Heart right ventricle (tissue), 16 donors: ENCODE data around the gene SMTNL1. TPM values are rescaled to one million over a fixed set of nuclear protein-coding genes. Genes with fewer than 3 reads are reported as not detected.
A peak's percentile ranks its signal among the peaks of the same experiment; 100 is the strongest.
"Not testable (repeated sequence)": the region's sequence is repeated elsewhere in the genome, so short reads cannot be mapped to it uniquely, and the experiment has no call there.

Experiments used
- ATAC-seq, 8 donors: fragments of 200-7000 bp; cut with Tn5 transposase; one replicate each; pipeline ENCODE4 v1.9.1; 2020; ENCODE audit warnings: mild to moderate bottlenecking in 8 of 8, moderate library complexity in 8 of 8, moderate number of reproducible peaks in 1 of 8
- DNase-seq, 2 donors: peaks; one replicate each; pipeline ENCODE4 v3.0.0-alpha.2; 2020
- H3K27ac ChIP-seq, 10 donors: fragments of 200-600 bp; sonication (generic) in 2 of 10; one replicate each; pipeline versions ENCODE4 v1.5.0 to v1.8.0; 2020 to 2022; ENCODE audit warnings: mild to moderate bottlenecking in 3 of 10
- H3K27me3 ChIP-seq, 7 donors: fragments of 200-600 bp; one replicate each; pipeline ENCODE4 v1.8.0; 2021 to 2022; ENCODE audit warnings: mild to moderate bottlenecking in 2 of 7
- H3K36me3 ChIP-seq, 9 donors: fragments of 200-600 bp; sonication (generic) in 1 of 9; one replicate each; pipeline versions ENCODE4 v1.5.0 to v1.8.0; 2020 to 2022; ENCODE audit warnings: mild to moderate bottlenecking in 2 of 9
- H3K4me1 ChIP-seq, 9 donors: fragments of 200-600 bp; sonication (generic) in 1 of 9; one replicate each; pipeline versions ENCODE4 v1.5.0 to v1.8.0; 2020 to 2022; ENCODE audit warnings: mild to moderate bottlenecking in 4 of 9
- H3K4me3 ChIP-seq, 10 donors: fragments of 200-600 bp; sonication (generic) in 2 of 10; one replicate each; pipeline versions ENCODE4 v1.5.0 to v1.8.0; 2020 to 2022; ENCODE audit warnings: mild to moderate bottlenecking in 7 of 10, moderate library complexity in 2 of 10
- H3K9me3 ChIP-seq, 11 donors: fragments of 200-600 bp in 10 of 11; sonication (generic) in 2 of 11; one replicate each; pipeline versions ENCODE4 v1.5.0 to v1.8.0; 2013 to 2022; ENCODE audit warnings: mild to moderate bottlenecking in 2 of 11, control low read depth in 1 of 11, moderate library complexity in 1 of 11
- WGBS, 2 donors: extraction: QIAGEN DNeasy Blood & Tissue Kit; methylation state at CpG; one replicate each; pipeline ENCODE4 v1.1.7; 2013; ENCODE audit warnings: inconsistent platforms in 1 of 2; 5-methylcytosine and 5-hydroxymethylcytosine counted together
- intact Hi-C, 10 donors: fragments of 100-400 bp; cut with DNase I; formaldehyde crosslinking; loops; one replicate each; pipeline versions ENCODE4 v1.11.1 to v1.14.2; 2022
- polyA plus RNA-seq, 2 donors: library from polyadenylated mRNA; stranded (reverse); fragments of 200-250 nt; gene quantifications; one replicate each; pipeline ENCODE4 v1.2.3, GENCODE V29; 2013
- total RNA-seq, 10 donors: library from RNA; stranded (reverse); fragmentation: NEBNext Ultra II Directional in 3 of 10; extraction: Animal tissue kit (Norgen Biotek cat#: 25700) in 3 of 10; gene quantifications; one replicate each; pipeline versions ENCODE4 v1.2.1 to v1.2.4, GENCODE V29; 2021 to 2023
- TF ChIP-seq, protein P1 (sequence below), 9 donors: fragments of 200-600 bp; sonication (generic) in 2 of 9; IDR thresholded peaks; one replicate each; pipeline versions ENCODE4 v1.5.0 to v1.8.0; 2021 to 2022; ENCODE audit warnings: antibody characterized with exemption in 9 of 9, mild to moderate bottlenecking in 5 of 9, moderate library complexity in 1 of 9
- donor health status: Arrhythmogenic right ventricular cardiomyopathy.
- donor health status: ischemic (EF 13 %, LVEDD 7.1; RV severe dilation, severe dysfunction).
- donor health status: healthy with polysubstance abuse.
- donor health status: DM: no; HTN: yes; CAD: no.
- donor health status: DM: no; HTN: no; CAD: no.
- donor health status: ischemic (EF 25% LVEDD 6.9; RV normal size, moderate dysfunction).
- donor health status: ischemic (EF 25% LVEDD 5.7; RV mildly dilated, moderate dysfunction).
- donor health status: healthy.
- donor health status: DM: yes; HTN: yes; CAD: no.
- donor health status: Ischemic cardiomyopathy.
- donor health status: ischemic (EF 35%, LVEDD 5.7; RV mildly dilated, moderate dysfunction).
- donor health status: nonischemic (EF 11% LVEDD 7.7; RV severe dilation, severe dysfunction).
- donor health status: DM: yes; HTN: yes; CAD: no.
- donor health status: PGD.
- donor health status: ischemic (EF 29% LVEDD 5.4; RV normal size, mild dysfunction).
- donor health status: nonischemic (EF 23%, LVEDD 6.1; RV moderate dilation, normal function).

Gene SMTNL1
- total and polyA plus RNA-seq, 12 donors: not detected

- WGBS, 2 donors: 0 to 1% methylated on average over 49 of the region's 49 CpGs
Observed at GRCh38 chr11:57530596-57531507, 6.5 kb upstream of the SMTNL1 start, which contains the start of gene TIMM10. TSS of gene TIMM10 (minus strand) at chr11:57530754. CDS start at chr11:57530189, 565 bp downstream.

GRCh38 chr11:57534449-57534848 is 2.9 kb upstream of the SMTNL1 start:
- not testable (repeated sequence) for DNase-seq, H3K36me3 ChIP-seq, H3K9me3 ChIP-seq, H3K27ac ChIP-seq, H3K27me3 ChIP-seq, ATAC-seq, H3K4me3 ChIP-seq
- 93 to 95% methylated on average over 7 of the region's 7 CpGs for WGBS, 2 donors
- peaks cover 0 to 17% (median 13%) of the 10 kb centered on the region in 9 donors for H3K4me1 ChIP-seq
- intact Hi-C loops: loop anchor here in 1 of 10 donors (5.0 kb wide), 1 partner anchor 187 kb away; no protein-coding TSS in a partner anchor

More at GRCh38 chr11:57530596-57531507, 6.5 kb upstream of the SMTNL1 start, which contains the start of gene TIMM10:
- intact Hi-C loops: loop anchor here in 2 of 10 donors (2.0 to 5.0 kb wide), 2 partner anchors 74 to 184 kb away; no protein-coding TSS in a partner anchor
- H3K4me3 ChIP-seq: peak within 1 kb of the TSS; percentile 51 to 90 (median 74)
- peaks cover 0 to 23% (median 13%) of the 10 kb centered on the region in 9 donors for H3K4me1 ChIP-seq
- DNase-seq (peak; percentile 93 to 95), ATAC-seq (peak; percentile 97 to 99 (median 98))
- peak within 1 kb of the TSS in 9 of 10 donors; percentile 30 to 86 (median 76) for H3K27ac ChIP-seq
- TF ChIP-seq, protein P1, sequence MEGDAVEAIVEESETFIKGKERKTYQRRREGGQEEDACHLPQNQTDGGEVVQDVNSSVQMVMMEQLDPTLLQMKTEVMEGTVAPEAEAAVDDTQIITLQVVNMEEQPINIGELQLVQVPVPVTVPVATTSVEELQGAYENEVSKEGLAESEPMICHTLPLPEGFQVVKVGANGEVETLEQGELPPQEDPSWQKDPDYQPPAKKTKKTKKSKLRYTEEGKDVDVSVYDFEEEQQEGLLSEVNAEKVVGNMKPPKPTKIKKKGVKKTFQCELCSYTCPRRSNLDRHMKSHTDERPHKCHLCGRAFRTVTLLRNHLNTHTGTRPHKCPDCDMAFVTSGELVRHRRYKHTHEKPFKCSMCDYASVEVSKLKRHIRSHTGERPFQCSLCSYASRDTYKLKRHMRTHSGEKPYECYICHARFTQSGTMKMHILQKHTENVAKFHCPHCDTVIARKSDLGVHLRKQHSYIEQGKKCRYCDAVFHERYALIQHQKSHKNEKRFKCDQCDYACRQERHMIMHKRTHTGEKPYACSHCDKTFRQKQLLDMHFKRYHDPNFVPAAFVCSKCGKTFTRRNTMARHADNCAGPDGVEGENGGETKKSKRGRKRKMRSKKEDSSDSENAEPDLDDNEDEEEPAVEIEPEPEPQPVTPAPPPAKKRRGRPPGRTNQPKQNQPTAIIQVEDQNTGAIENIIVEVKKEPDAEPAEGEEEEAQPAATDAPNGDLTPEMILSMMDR (IDR thresholded peaks at IDR 0.05): no peak
- H3K9me3 ChIP-seq: no peaks in the 10 kb centered on the region
- no peaks in the 10 kb centered on the region for H3K27me3 ChIP-seq
- peaks cover 0 to 20% (median 11%) of the 10 kb centered on the region in 9 donors for H3K36me3 ChIP-seq

DNA sequence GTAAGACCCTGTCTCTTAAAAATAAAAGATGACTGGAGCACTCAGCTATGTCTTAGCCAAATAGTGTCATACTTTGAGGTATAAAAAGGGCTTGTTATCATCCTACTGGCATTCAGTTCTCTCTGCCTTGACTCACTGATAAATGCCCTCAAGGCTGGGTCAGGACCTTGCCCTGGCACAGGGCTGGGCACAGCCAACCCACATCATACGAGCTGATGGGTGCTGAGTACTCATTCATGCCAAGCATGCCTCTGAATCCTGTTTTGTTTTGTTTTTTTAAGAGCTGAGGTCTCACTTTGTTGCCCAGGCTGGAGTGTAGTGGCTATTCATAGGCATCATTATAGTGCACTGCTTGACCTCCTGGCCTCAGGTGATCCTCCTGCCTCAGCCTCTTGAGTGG is 1.9 kb downstream of the SMTNL1 start:
- Histone ChIP-seq H3K9me3 (no peaks in the 10 kb centered on the region), H3K4me1 (no peaks in the 10 kb centered on the region), H3K4me3 (no peak overlapping the region), H3K27ac (no peak overlapping the region), H3K27me3 (no peaks in the 10 kb centered on the region), H3K36me3 (peaks cover 0 to 7% (median 0%) of the 10 kb centered on the region in 9 donors)
- WGBS, 2 donors: 50 to 71% methylated on average over 1 of the region's 1 CpG
- TF ChIP-seq, protein P1 (IDR thresholded peaks at IDR 0.05): no peak
- DNase-seq (no peak), ATAC-seq (no peak)
- intact Hi-C loops: no loop called here

GRCh38 chr11:57541169-57541568 is 3.8 kb downstream of the SMTNL1 start:
- DNase-seq: peak in 1 of 2 donors; percentile 22
- intact Hi-C loops: no loop called here
- TF ChIP-seq, protein P1 (IDR thresholded peaks at IDR 0.05): no peak
- H3K4me3 ChIP-seq: no peak overlapping the region
- no peaks in the 10 kb centered on the region for H3K9me3 ChIP-seq
- H3K27ac ChIP-seq: peak overlapping the region in 2 of 10 donors; percentile 20 to 21
- no peaks in the 10 kb centered on the region for H3K27me3 ChIP-seq
- peaks cover 0 to 7% (median 0%) of the 10 kb centered on the region in 9 donors for H3K36me3 ChIP-seq
- 70 to 76% methylated on average over 5 of the region's 5 CpGs for WGBS, 2 donors
- ATAC-seq: peak; percentile 34 to 94 (median 79)
- no peaks in the 10 kb centered on the region for H3K4me1 ChIP-seq
